GM21447 (cell line): ENCODE results near the gene ADGRD1.

Experiments used
- ATAC-seq: cut with Tn5 transposase; IDR thresholded peaks from one replicate; pipeline ENCODE4 v1.9.1; 2021; ENCODE audit not compliant: unreplicated experiment

ADGRD1 gene

DNA sequence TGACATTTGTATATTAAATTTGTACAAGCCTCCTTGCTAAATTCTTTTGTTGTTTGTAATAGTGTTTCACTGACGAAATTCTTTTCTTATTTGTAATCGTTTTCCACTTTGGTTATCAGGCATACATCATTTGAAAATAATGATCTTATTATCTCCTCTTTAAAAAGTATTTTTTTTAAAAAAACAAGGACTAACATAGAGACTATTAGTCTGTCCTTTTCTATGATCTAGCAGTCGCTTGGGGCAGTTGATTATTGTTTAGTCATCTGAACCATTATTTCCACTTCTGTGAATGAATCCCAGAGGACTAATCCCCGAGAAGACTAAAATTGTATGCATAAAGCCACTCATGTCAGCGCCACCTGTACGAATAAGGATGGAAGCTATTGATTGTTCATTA, 11.5 kb downstream of the ADGRD1 start:
- no peak for ATAC-seq

DNA sequence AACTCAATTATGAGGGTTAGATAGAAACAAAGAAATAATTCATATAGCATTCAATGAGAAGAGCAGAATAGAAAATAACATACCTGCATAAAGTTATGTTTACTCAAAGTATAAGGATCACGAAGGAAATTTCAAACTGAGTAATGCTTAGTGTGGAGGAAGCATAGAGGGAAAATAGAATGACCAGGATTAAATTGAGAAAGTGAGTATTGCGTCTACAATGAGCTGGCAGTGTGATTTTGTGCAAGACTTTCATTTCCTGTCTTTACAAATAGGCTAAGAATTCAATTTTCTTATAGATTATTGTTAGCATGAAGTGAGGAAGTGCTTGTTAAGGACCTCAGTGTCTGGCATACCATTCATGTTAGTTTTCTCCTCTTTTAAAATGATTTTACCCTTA, 12.0 kb downstream of the ADGRD1 start:
- ATAC-seq, result no peak

DNA sequence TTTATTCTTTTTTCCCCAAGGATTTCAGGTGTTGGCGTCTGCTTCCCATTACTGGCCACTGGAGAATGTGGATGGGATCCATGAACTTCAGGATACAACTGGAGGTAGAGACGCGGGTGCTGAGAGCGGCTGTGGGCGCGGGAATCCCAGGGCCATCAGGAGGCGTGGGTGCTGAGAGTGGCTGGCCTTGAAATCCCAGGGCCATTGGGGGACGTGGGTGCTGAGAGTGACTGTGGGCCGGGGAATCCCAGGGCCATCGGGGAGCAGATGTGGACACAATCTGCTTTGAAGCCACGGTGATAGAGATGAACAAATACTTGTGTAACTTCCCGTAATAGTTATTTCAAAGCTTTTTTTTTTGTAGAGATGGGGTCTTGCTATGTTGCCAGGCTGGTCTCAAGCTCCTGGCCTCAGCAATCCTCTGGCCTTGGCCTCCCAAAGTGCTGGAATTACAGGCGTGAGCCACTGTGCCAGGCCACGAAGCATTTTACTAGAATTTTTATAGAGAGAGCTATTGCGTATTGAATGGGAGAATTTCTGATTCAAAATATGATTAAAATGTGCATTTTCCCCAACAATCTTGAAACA, 12.8 kb downstream of the ADGRD1 start:
- no peak for ATAC-seq

DNA sequence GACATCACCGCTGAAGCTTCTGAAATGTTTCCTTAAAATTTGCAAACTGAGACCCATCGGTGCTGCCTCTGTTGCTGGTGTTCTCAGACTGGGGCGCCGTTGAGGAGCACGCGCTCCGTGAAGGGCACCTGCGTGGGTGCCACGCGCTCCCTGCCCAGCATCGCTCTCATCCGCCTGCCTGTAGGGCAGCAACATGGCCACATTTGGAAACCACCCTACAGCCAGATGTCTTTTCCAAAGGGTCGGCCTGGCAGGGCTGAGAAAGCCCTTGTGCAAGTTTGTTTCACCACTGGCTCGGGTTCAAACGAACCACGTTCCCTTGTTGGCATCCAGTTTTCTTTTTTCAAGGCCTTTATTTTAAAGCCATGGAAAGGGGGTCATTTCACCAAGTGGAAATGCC, 13.9 kb downstream of the ADGRD1 start:
- ATAC-seq, result no peak

DNA sequence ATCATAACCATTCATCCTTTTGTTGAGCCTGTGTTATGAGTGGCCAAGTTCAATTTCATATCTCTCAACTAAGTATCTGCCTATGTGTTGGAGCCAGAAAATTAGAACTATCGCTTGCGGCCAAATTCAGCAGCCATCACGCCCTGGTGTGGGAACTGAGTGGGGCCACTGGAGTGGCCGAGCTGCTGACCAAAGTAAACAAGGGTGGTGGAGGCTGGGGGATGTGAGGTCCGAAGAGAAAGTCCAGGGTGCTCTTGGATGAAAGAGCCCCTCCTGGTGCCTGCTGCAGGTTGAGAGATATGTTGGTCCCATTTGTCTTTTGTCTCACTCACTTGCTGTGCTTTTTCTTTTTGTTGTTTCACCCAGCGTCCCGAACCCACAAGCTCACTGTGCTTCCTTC, 14.9 kb downstream of the ADGRD1 start:
- no peak for ATAC-seq

DNA sequence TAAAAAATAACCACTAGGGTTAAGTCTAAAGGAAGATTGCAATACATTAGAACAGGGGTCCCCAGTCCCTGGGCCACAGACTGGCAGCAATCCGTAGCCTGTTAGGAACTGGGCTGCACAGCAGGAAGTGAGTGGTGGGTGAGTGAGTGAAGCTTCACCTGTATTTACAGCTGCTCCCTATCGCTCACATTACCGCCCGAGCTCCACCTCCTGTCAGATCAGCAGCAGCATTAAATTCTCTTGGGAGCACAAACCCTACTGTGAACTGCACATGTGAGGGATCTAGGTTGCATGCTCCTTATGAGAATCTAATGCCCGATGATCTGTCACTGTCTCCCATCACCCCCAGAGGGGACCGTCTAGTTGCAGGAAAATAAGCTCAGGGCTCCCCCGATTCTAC, 15.5 kb downstream of the ADGRD1 start:
- ATAC-seq, result no peak

DNA sequence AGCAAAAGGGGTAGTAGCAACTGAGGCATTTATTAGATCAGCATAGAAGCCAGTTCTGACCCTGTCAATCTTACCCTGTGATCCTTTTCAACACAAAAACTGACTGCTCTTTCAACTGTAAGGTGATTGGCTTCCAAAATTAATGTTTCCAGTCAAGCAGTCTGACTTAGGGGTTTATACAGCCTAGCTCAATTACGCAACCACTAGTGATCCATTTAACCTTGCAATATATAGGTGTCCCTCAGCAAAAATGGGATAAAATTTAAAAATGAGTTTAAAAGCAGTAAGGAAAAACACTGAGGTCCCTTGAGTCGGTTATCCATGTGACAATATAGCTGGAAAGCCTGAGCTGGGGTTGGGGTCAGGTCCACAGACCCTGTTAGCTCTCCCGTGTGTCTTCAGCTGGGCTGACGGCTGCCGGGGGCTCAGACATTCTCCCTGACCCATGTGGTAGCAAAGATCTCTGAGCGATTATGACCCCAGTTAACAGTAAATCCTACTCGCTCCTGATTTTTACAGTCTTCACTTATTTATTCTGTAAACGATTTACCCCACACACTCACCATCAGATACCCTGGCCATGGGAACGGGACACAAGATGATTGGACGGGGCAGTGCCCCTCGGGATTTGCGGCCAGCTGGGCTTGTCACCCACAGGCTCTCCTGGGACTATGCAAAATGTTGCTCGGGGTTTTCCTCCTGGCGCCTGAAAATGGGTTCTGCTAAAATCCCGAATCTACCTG, 16.6 kb downstream of the ADGRD1 start:
- ATAC-seq, result peak; percentile 85

DNA sequence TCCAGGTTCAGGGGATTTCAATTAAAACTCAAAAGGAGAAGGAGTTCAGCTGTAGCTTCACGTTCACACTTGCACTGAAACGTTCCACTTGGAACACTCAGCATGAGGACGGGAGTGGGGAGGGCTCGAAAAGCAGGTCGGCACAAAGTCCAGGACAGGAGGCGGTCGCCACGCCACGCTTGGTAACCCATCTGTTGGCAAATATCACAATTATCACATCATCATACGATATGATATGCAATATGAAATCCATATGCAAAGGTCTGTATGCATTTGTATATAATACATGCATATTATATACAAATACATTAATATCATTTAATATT, 17.2 kb downstream of the ADGRD1 start:
- ATAC-seq, result no peak

DNA sequence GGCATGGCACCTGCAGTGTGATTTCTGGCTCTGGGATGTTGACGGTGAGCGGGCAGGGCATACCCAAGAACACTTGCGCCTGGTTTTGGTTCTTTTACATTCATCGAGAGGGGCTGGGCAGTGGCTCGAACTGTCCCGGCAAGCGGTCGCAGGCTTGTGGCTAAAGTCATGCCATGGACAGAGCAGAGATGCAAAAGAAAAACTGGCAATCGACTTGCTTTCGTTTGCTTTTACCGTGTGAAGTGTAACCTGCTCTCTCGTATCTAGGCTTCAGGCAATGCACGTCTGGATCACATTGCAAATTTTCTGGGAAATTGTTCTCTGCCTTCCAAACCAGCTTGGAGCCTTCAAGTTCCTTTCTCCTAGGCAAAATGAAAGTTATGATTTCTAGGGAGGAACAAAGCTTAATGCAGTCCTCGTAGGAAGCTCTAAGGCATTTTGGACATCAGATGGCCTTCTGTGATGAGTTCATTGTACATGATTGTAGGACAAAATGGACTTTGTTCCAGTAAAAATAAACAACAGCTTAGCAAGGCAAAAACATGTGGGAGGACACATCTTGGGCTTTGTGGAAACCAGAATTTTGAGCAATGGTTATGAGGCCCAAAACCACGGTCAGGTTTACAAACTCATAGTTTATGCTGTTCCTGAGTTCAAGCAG, 18.3 kb downstream of the ADGRD1 start:
- no peak for ATAC-seq

DNA sequence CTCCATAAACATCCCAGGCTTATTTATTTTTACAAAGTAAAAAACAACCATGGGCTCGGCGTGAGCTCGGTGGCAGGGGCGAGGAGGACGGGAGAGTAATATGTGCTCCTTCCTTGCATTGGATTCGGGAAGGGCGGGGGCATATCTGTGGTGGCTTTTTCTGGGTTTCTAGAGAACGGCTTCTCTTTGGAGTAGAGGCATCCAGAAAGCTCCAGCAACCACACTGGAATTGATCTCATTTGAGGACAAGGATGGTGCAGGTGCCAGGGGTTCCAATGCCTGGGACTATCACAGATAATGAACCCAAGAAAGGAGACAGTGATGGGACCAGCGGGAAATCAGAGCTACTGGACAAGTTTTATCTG, 18.9 kb downstream of the ADGRD1 start:
- no peak for ATAC-seq

DNA sequence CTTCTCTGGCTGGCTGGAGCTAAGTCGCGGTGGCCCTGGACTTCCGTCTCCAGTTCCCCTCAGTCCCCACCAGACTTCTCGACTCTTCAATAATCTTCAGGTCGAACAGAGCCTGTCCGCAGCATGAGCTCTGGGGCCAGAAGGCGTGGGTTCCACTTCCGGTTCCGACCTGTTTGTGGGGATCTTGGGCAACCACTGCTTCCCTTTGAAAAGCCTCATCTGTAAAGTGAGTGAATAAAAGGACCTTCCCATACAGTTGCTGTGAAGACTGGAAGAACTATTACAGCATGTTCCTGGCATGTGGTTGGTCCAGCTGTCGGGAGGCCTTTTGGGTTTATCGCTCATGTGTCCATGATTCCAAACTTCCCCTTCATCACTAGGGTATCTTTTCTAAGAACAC, 19.4 kb downstream of the ADGRD1 start:
- ATAC-seq, result no peak

DNA sequence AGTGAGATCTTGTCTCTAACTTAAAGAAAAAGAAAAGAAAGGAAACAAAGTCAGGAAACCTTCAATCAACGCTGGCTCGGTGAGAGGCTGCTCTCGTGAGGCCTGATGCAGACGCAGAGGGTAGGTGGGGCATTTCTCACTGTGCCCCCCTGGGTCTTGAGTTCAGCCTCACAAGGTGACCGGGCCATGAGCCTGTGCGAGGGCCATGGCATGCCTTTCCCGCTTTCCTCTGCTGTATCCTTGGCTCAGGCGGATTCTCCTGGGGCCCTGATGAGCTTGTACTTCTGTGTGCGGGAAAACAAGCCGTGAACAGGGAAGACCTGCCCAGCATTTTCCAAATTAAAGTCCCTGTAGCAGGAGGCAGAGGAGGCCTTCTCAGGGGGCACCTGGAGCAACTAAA, 20.2 kb downstream of the ADGRD1 start:
- ATAC-seq, result no peak

DNA sequence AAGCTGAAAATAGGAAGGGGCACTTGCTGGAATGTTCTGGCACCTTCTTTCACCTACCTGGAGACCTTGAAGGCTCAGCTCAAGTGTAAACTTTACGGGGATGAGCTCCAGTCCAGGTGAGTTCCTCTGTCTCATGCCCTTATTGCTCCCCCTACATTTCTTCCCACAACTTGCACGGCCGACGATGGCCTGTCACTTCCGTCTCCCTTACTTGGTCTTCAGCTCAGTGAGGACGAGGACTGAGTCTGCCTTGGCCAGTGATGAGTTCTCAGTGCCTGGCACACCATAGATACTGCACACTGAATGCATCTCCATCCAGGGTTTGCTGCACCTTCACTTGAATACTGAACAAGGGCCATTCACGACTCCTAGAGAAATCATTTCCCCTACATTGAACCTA, 21.4 kb downstream of the ADGRD1 start:
- no peak for ATAC-seq

DNA sequence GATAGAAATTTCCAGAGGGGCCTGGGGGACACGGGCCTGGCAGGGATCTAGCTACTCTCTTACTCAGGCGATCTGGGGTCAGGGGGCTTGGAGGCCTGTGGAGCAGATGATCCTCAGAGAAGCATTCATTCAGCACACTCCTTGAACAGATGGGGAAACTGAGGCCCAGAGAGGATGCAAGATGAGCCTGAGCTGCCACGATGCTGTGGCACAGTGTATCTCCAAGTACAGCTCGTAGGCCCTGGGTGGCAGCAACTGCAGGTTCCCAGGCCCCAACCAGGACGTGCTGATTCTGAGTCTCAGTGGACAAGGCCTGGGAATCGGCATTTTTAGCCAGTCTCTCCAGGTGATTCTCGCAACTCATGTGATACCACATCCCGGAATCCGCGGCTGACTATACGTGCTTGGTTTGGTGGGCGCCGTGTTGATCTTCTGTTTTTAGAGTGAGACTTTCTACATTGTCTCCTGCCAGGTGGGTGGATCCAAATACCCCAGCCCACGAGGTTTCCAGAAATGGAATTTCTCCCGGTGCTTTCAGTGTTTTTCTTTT, 22.5 kb downstream of the ADGRD1 start:
- ATAC-seq, result no peak

DNA sequence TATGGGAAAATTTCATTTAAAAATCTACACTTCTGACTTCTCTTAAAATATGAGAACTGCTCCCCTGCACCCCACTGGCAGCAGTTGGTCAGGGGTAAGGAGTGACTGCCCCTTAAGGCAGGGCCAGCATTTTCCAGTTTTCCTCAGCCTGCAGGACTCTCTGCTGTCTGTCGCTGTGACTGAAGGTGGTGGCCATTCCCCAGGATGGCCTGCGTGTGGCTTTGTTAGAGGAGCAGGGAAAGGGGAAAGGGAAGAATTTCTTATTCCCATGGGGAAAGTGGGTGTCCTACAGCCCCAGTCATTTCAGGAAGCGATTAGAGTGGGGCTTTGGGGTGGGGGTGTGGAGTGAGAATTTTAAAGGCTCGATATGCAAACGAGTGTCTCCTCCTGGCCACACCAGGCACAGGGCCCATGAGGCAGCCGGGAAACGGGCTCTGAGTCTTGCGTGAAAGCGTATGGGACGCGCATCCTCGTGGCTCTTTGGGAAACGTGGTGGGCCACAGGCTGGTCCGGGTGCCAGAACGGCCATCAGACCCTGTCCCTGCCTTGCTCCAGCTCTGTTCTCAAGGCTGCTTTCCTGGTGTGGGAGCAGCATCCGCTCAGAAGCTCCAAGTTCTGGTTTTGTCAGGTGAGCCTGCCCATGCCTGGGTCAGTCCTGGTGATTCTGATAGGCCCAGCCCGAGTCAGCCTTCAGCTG, 23.5 kb downstream of the ADGRD1 start:
- ATAC-seq, result no peak

DNA sequence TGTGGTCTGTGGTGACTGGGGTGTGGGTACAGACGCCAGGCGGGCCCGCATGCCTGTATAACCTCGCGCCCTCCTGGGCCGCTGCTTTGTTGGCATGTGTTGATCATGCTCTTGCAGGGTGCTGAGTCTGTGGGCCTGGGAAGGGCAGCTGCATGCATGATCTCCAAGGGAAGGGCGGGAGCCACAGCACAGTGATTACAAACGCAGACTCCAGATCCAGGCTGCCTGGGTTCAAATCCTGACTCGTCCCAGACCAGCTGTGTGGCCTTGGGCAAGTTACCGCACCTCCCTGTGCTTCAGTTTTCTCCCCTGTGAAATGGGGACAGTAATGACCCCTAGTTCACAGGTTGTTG, 24.0 kb downstream of the ADGRD1 start:
- no peak for ATAC-seq

DNA sequence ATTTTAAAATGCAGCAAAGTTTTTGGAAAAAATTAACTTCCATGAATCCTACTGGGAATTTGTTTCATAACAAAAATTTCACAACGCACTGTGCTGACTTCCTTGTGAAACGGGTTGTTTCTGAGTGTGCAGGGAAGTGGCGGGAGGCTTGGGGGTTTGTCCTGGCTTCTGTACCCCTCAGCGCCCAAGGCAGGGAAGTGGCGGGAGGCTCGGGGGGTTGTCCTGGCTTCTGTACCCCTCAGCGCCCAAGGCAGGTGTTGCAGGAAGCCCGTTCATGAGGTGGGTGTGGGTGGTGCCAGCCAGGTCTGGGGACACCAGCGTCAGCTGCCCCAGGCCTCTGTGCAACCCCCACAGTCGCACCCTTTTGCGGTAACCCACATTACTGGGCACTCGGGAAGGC, 25.1 kb downstream of the ADGRD1 start:
- no peak for ATAC-seq

DNA sequence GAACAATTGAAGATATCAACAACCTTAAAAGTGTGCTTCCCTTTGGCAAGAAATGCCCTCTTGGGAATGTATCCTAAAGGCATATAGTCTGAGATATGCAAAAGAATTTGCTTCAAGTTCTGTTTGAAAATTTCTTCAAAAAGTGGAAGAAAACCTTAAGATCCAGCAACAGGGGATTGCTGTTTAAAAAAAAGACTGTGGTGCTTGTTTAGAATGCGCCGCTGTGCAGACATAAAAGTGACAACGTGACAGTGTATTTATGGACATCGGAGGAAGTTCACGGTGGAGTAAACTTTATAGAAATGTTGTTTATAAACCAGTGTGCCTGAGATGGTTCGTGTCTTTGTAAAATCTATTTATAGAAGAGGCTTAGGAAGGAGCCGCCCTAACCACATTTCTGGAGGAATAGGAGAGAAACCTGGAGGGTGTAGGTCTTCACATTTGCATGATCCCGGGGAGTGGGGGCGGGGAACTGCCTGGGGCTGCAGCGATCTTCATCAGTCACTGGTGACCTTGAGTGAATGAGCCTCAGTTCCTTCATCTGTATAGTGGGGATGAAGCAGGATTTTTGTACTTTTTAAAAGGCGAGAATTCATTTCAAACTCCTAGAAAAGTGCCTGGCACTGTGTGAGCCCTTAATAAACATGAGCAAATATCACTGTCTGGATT, 27.5 kb downstream of the ADGRD1 start:
- no peak for ATAC-seq

DNA sequence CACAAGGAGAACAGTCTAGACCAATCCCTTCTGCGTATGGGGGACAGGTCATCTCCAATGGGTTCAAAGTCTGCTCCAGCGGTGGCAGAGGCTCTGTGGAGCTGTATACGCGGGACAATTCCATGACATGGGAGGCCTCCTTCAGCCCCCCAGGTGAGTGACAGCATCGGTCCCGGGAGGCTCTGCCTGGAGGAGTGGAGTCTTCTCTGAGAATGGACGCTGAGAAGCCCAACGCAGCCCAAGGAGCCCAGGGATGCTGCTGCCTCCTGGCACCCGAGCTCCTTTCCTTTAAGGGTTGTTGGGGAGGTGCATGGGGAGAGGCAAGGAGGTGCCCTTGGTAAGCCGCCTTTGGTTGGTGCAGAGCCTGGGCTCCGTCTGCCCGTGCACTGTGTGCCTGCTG, 28.2 kb downstream of the ADGRD1 start:
- ATAC-seq, result no peak

DNA sequence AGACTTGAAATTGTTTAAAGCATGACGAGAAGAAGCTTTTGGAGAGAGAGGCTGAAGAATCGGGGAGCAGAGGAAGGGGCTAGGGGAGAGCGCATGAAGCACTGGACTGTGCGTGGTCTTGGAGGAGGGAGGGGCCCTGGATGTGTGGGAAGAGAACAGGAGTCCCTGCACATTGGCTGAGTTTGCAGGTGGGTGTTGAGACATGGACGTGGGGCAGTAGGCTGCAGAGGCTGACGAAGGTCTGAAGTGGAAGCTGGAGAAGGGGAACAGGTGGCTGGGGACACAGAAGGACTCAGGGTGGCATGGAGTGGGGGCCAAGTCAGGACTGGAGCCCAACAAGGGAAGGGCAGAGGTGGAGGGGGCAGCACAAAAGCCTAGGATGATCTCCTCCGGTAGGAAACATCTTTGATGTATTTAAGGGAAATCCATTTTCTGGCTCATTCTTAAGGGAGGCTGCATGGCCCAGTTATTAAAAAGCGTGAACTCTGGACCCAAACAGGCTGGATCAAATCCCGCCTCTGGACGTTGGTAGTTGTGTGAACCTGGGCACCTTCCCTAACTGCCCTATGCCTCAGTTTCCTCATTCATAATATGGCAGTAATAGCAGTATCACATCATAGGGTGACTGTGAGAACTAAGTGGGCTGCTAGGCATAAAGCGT, 29.0 kb downstream of the ADGRD1 start:
- ATAC-seq, result no peak
